NCI-H128 (cell line): ENCODE data around the gene SNX24.

Experiments
- DNase-seq: peaks from one replicate; lab custom pipeline; 2025; ENCODE audit not compliant: unreplicated experiment; lab: John Stamatoyannopoulos, UW

The SNX24 gene

DNA sequence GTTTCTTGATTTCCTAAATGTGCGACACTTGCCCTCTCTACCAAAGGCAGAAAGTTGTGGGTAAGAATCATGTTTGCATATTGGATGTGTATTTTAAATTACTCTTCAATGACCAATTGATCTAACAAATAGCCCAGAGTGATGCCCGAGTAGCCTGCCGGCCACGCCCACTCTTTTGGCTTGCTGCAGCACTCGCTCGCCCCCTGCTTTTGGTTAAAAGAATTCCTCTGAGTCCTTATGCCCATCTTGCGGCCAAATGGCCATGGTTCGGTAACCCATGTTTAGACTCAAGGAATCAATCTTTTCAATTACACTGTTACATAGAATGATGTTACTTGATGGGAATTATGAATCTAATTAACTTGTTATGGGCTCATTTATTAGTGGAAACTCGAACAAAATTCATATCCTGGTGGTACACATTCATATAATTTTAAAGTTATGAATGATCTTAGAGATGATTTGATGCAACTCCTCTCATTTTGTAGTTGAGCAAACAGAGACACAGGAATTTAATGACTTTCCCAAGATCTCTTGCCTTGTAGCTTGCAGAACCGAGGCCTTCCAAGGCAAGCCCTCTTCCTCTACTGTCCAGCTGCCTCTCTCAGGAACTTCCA, 154.6 kb downstream of the SNX24 start:
- DNase-seq = no peak

- DNase-seq = no peak
Measured at GRCh38 chr5:123000731-123001130, 155.3 kb downstream of the SNX24 start.

DNA sequence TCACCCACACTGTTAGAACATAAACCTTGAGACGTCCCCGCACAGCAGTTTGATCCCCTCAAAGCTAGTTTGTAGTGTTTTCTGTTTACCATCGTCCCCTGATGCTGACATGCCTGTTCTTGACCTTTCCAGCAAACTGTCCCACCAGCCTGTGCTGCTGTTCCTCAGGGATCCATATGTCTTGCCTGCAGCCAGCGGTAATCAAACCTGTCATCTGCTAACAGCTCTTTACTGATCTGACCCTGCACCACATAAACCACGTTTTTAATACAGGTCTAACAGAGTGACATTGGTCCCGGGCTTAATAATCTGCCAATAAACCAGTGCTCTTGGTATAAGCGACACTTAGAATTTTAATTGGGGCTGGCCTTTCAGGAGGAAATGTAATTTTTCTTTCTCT, 156.4 kb downstream of the SNX24 start:
- DNase-seq = no peak

- DNase-seq = no peak
Measured at GRCh38 chr5:123007182-123007581, 161.8 kb downstream of the SNX24 start.

DNA sequence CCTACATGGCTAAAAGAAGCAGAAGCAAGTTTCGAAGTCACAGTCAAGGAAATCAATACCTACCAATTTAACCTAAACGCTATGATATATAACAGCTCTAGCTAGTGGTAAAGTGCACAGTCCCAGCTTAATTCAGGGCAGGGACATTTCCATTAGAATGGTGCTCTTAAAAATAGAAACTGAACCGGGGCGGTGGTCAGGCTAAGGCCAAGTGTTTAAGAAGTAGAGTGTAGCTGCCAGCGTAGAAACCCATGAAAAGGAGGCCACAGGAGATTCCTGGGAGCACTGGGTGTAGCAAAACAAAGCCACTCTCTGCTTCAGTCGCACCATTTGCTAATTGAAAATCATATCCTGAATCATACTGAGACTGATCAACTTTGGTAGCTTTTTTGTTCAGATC, 162.3 kb downstream of the SNX24 start:
- DNase-seq = no peak

GRCh38 chr5:123012321-123012720, 166.9 kb downstream of the SNX24 start:
- no peak for DNase-seq

GRCh38 chr5:123014689-123015088, 169.3 kb downstream of the SNX24 start:
- DNase-seq = no peak

DNA sequence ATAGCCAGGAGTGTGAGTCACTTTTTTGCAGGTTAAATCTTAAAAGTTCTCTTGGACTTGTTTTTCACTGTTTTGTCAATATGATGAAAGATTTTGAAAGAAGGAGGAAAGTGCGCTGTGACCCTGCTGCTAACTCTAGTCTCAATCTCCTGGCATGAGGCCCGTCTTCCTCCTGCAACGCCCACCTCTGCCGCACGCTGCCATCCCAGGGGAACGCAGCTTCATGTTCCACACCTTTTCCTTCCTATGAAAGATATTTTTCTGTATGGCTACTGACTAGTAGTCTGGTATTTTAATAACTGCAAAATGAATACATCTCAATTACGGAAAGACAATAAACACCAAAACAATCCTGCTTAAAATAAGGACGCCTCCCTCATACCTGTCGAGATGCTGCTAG, 182.8 kb downstream of the SNX24 start:
- DNase-seq = no peak

DNA sequence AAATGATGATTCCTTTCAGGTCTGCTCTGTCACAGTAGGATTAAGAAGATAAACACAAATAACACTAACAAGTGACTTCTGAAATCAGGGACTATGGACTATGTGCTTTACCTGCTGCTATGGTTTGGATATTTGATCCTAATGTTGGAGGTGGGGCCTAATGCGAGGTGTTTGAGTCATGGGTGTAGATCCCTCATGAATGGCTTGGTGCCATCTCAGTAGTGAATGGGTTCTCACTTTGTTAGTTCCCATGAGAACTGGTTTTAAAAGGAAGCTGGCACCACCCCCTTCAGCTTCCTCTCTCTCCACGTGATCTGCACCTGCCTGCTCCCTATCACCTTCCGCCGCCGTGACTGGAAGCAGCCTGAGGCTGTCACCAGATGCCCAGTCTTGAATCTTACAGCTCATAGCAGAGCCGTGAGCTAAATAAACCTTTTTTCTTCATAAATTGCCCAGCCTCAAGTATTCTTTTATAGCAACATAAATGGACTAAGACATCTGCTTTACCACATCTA, 187.8 kb downstream of the SNX24 start:
- DNase-seq = no peak

GRCh38 chr5:123035360-123035917, 190.0 kb downstream of the SNX24 start:
- no peak for DNase-seq

DNA sequence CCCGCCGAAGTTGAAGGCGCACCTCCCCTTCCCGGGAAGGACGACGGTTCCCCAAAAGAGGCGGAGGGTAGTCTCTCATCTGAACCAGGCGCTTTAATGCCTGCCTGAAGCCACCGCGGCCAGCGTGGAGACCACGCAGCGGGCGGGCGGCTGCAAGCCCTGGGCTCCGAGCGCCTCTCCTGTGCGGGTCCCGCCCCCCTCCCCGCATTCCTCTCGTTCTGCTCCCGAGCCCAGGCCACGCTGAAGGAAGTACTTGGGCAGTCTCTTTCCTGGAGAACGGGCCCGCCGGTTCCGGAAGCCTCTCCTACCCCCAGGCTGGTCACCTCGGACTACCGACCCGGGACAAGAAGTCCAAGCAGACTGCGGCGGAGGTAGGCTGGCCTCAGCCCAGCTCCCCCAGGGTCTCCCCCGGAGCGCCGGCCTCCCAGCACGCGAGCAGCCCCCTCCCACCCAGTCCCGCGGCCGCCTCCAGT, 190.5 kb downstream of the SNX24 start:
- DNase-seq = no peak

- DNase-seq = no peak
Measured at GRCh38 chr5:123036391-123037103, 191.1 kb downstream of the SNX24 start, which contains the start of gene PPIC. Gene PPIC (minus strand): TSS chr5:123036725. CDS start chr5:123036625, 100 bp downstream.

DNA sequence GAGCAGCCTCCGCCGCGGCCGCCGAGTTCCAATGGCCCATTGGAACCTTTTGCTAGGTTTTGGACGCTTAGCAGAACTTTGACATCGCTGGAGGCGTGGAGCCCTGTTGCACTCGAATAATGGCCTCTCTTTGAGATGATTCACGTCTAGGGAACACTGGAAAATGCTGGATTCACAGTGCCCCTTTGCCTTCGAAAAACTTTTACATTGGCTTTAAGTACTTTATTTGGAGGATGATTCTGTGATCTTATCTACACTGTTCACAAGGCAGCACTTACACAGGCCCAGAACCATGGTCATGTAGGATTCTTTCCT, 191.6 kb downstream of the SNX24 start:
- DNase-seq = no peak

DNA sequence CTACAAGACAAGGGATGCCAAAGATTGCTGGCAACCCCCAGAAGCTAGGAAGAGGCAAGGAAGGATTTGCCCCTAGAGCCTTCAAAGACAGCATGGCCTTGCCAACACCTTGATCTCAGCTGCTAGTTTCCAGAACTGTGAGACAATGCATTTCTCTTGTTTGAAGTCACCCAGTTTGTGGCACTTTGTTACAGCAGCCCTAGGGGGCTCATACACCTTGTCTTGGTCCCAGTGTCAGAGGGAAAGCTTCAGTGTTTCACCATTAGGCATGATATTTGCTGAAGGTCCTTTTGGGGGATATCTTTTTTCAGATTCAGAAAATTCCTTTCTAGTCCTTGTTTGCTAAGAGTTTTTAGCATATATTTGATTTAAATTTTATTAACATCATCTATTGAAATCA, 194.3 kb downstream of the SNX24 start:
- DNase-seq = no peak

- no peak for DNase-seq
Measured at GRCh38 chr5:123044926-123045617, 199.7 kb downstream of the SNX24 start.

DNA sequence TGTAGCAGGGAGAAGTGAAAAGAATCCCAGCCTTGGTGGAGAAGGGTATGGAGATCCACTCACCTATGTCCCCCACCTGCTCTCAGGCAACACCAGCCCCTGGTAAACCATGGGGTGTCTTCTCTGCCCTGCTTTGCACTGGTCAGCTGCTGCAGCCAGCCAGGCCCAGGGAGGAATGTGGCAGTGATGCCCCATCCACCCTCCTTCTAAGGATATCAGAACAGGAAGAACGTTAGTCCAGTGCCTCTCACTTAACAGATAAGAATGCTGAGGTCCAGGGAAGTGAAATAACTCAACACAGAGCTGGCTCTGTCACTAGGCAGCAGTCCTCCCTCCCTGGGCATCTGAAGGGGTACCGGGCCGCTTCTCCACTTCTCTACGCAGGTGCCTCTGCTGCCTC, 200.8 kb downstream of the SNX24 start:
- DNase-seq = no peak

- DNase-seq = no peak
Measured at GRCh38 chr5:123047706-123048105, 202.3 kb downstream of the SNX24 start.

DNA sequence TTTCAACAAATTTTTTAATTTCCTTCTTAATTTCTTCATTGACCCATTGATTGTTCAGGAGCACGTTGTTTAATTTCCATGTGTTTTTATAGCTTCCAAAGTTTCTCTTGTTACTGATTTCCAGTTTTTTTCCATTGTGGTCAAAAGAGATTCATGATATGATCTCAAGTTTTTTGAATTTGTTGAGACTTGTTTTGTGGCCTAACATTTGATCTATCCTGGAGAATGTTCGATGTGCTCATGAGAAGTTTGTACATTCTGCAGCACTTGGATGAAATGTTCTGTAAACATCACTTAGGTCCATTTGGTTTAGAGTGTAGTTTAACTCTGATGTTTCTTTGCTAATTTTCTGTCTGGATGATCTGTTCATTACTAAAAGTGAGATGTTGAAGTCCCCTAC, 205.8 kb downstream of the SNX24 start:
- no peak for DNase-seq
